ENCODE measurements around the gene ONECUT1.
A peak's percentile ranks its signal among the peaks of the same experiment; 100 is the strongest.

The ONECUT1 gene

DNA sequence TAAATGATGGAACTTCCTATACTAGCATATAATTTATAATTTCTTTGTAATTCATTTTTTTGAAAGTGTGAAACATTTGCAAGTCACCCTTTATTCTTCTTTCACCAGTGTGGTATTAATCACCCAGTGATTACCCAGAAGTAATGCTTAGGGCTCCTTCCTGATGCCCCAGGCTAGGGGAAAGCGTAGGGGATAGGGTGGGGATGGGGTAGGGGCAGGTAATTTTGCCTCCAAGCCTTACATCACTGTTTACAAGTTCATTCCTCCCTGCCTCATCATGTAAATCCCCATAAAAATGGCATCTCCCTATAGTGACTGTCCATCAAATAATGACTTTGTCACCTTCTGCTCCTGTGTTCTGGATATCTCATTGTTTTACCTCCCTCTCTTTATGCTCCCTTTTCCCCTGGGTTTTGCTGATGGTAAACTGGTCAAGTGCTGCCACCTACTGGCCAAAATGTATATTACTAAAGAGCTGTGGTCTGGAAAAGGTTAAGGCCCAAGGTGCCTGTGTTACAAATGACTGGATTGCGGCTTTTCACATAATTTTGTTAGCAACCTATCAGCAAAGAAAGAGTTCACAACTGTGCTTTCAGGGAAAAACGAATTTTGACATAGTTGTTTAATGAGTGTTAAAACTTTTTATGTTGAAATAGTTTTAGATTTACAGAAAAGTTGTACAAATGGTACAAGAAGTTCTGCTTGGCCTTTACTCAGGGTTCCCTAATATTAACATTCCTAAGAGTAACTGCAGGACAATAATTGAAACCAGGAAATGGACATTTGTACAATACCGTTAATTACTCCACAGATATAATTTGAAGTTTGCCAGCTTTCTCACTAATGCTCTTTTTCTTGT lies 54.7 kb downstream of the ONECUT1 start:
- no peak overlapping the region for H3K4me3 ChIP-seq (replicated peaks; ENCODE audit: low read depth, low read length)
- TF ChIP-seq, protein P1, sequence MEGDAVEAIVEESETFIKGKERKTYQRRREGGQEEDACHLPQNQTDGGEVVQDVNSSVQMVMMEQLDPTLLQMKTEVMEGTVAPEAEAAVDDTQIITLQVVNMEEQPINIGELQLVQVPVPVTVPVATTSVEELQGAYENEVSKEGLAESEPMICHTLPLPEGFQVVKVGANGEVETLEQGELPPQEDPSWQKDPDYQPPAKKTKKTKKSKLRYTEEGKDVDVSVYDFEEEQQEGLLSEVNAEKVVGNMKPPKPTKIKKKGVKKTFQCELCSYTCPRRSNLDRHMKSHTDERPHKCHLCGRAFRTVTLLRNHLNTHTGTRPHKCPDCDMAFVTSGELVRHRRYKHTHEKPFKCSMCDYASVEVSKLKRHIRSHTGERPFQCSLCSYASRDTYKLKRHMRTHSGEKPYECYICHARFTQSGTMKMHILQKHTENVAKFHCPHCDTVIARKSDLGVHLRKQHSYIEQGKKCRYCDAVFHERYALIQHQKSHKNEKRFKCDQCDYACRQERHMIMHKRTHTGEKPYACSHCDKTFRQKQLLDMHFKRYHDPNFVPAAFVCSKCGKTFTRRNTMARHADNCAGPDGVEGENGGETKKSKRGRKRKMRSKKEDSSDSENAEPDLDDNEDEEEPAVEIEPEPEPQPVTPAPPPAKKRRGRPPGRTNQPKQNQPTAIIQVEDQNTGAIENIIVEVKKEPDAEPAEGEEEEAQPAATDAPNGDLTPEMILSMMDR (IDR thresholded peaks at IDR 0.05; ENCODE audit: low read length, missing control alignments): peak; percentile 67
- DNase-seq (ENCODE audit: low read depth): peak; percentile 85

DNA sequence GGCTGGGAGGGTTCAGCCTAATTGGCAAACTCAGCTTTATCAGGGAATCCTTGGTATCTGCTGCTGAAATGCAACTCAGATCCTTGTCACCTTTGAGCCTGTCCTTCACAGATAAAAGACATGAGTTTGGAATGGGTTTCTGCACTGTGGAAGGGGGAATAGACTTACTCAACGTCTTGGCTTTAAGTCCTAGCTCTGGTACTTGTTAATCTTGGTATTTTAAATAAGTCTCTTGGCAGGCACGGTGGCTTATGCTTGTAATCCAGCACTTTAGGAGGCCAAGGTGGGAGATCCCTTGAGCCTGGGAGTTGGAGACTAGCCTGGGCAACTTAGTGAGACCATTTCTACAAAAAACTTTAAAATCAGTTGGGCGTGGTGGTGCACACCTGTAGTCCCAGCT lies 55.8 kb downstream of the ONECUT1 start:
- no peak for DNase-seq (ENCODE audit: low read depth)

GRCh38 chr15:52733696-52734255 lies 56.4 kb downstream of the ONECUT1 start:
- no peak for DNase-seq (ENCODE audit: low read depth)
- TF ChIP-seq, protein P1 (IDR thresholded peaks at IDR 0.05; ENCODE audit: low read length, missing control alignments): no peak

More for the DNA sequence above, 55.8 kb downstream of the ONECUT1 start:
- H3K4me3 ChIP-seq (replicated peaks; ENCODE audit: low read depth, low read length): no peak overlapping the region
- TF ChIP-seq, protein P1 (IDR thresholded peaks at IDR 0.05; ENCODE audit: low read length, missing control alignments): no peak

GRCh38 chr15:52733088-52733487 lies 57.0 kb downstream of the ONECUT1 start:
- TF ChIP-seq, protein P1 (IDR thresholded peaks at IDR 0.05; ENCODE audit: low read length, missing control alignments): no peak
- DNase-seq (ENCODE audit: low read depth): peak; percentile 66
- H3K4me3 ChIP-seq (replicated peaks; ENCODE audit: low read depth, low read length): no peak overlapping the region

More at GRCh38 chr15:52733696-52734255, 56.4 kb downstream of the ONECUT1 start:
- H3K4me3 ChIP-seq (replicated peaks; ENCODE audit: low read depth, low read length): no peak overlapping the region

GRCh38 chr15:52732551-52732950 lies 57.6 kb downstream of the ONECUT1 start:
- TF ChIP-seq, protein P1 (IDR thresholded peaks at IDR 0.05; ENCODE audit: low read length, missing control alignments): no peak
- no peak overlapping the region for H3K4me3 ChIP-seq (replicated peaks; ENCODE audit: low read depth, low read length)
- DNase-seq (ENCODE audit: low read depth): no peak

DNA sequence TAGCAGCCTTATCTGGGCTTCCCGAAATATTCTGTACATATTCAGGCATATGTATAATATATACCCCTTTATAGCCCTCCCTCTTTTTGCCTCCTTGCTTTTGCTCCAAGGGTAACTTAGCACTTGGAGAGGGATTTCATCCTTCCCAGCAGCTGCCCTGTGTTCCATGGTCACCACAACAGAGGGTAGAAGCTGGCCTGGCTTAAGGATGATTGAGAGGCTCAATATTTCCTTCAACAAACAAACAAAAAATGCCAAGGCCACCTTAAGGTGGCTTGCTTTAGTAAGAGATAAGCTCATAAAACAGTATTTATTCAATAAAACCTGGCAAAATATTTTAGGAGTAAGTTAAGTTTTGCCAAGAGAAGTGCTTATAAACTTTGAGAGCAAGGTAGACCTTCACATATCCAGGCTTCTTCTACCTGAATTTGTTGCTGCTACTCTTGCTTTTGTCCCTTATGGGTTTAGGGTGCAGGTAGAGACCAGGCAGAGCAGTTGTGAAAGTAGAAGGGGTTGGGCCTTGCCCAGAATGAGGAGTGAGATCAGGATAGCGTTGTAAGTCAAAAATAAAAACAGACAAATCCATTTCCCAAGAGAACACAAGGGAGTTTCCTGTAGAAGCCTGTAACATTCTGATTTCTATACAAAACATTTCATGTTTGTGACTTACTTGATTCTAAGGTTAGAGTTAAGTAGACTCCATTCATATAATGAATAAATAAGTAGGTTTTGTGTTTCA lies 58.2 kb downstream of the ONECUT1 start:
- H3K4me3 ChIP-seq (replicated peaks; ENCODE audit: low read depth, low read length): no peak overlapping the region
- DNase-seq (ENCODE audit: low read depth): no peak
- TF ChIP-seq, protein P1 (IDR thresholded peaks at IDR 0.05; ENCODE audit: low read length, missing control alignments): no peak

All from fibroblast of pulmonary artery (primary cell).